Fibroblast of skin of left quadriceps (primary cell): ENCODE measurements around the gene SLC11A2.

Source experiments
- DNase-seq, 2 experiments: peaks; one replicate each; pipeline ENCODE4 v3.0.0-alpha.2; 2013; ENCODE audit warnings: low read depth in 2 of 2

The SLC11A2 gene

GRCh38 chr12:51025836-51026638 is at the start of gene SLC11A2:
TSS of gene SLC11A2 (minus strand) at chr12:51026384. CDS start at chr12:51010728, 15,656 bp downstream.
- peak; percentile 82 for DNase-seq

- no peak for DNase-seq
Measured at GRCh38 chr12:51075390-51075789, 49.2 kb upstream of the SLC11A2 start.

- DNase-seq: no peak
Measured at GRCh38 chr12:51071663-51072062, 45.5 kb upstream of the SLC11A2 start.

GRCh38 chr12:51070004-51070403 is 43.8 kb upstream of the SLC11A2 start:
- DNase-seq: peak; percentile 36 to 46

GRCh38 chr12:51067771-51068170 is 41.6 kb upstream of the SLC11A2 start:
- DNase-seq: no peak

- DNase-seq: no peak
Measured at GRCh38 chr12:51067229-51067628, 41.0 kb upstream of the SLC11A2 start.

GRCh38 chr12:51065530-51065929 is 39.3 kb upstream of the SLC11A2 start:
- DNase-seq: no peak

GRCh38 chr12:51062631-51063397 is 36.6 kb upstream of the SLC11A2 start:
- no peak for DNase-seq

- no peak for DNase-seq
Measured at GRCh38 chr12:51059086-51059485, 32.9 kb upstream of the SLC11A2 start.

- no peak for DNase-seq
Measured at GRCh38 chr12:51056242-51056641, 30.1 kb upstream of the SLC11A2 start.

- no peak for DNase-seq
Measured at GRCh38 chr12:51055060-51055459, 28.9 kb upstream of the SLC11A2 start.

GRCh38 chr12:51051787-51052186 is 25.6 kb upstream of the SLC11A2 start:
- no peak for DNase-seq

- DNase-seq: no peak
Measured at GRCh38 chr12:51049525-51049924, 23.3 kb upstream of the SLC11A2 start.

GRCh38 chr12:51048661-51049251 is 22.6 kb upstream of the SLC11A2 start:
- no peak for DNase-seq

GRCh38 chr12:51047655-51048540 is 21.7 kb upstream of the SLC11A2 start, which contains the start of gene LETMD1:
TSS of gene LETMD1 (plus strand) at chr12:51048327. CDS start at chr12:51048357, 30 bp downstream.
- DNase-seq: peak; percentile 95 to 96

- no peak for DNase-seq
Measured at GRCh38 chr12:51036279-51036678, 10.1 kb upstream of the SLC11A2 start.

GRCh38 chr12:51033457-51034089 is 7.4 kb upstream of the SLC11A2 start:
- DNase-seq: no peak

- DNase-seq: no peak
Measured at GRCh38 chr12:51033048-51033447, 6.9 kb upstream of the SLC11A2 start.

GRCh38 chr12:51028813-51029150 is 2.6 kb upstream of the SLC11A2 start:
- no peak for DNase-seq

GRCh38 chr12:51028126-51028812 is 2.1 kb upstream of the SLC11A2 start:
- DNase-seq: peak in 1 of 2 experiments; percentile 5
